ENCODE measurements around the gene NCMAP.

Gene NCMAP

GRCh38 chr1:24644100-24644384 lies 88.2 kb downstream of the NCMAP start:
- H3K4me1 ChIP-seq (ENCODE audit: low read depth, poor library complexity, severe bottlenecking), result peaks cover 52% of the 10 kb centered on the region
- peak overlapping the region; percentile 28 for H3K4me3 ChIP-seq (IDR thresholded peaks at IDR 0.05; ENCODE audit: insufficient read depth, low read depth, low read length)
- peak overlapping the region; percentile 92 for H3K4me2 ChIP-seq
- H3K27me3 ChIP-seq (ENCODE audit: insufficient read depth, low read depth), result no peaks in the 10 kb centered on the region
- peaks cover 20% of the 10 kb centered on the region for H4K20me1 ChIP-seq (ENCODE audit: insufficient read depth)
- H3K9ac ChIP-seq, result peak overlapping the region; percentile 97; the same call in 1 of the 2 replicates
- H2AFZ ChIP-seq (ENCODE audit: low read depth), result no peak overlapping the region
- H3K79me2 ChIP-seq (ENCODE audit: insufficient read depth, low read depth), result peaks cover 59% of the 10 kb centered on the region
- H3K27ac ChIP-seq, result peak overlapping the region; percentile 97; the same call in 1 of the 2 replicates
- TF ChIP-seq, protein P1, sequence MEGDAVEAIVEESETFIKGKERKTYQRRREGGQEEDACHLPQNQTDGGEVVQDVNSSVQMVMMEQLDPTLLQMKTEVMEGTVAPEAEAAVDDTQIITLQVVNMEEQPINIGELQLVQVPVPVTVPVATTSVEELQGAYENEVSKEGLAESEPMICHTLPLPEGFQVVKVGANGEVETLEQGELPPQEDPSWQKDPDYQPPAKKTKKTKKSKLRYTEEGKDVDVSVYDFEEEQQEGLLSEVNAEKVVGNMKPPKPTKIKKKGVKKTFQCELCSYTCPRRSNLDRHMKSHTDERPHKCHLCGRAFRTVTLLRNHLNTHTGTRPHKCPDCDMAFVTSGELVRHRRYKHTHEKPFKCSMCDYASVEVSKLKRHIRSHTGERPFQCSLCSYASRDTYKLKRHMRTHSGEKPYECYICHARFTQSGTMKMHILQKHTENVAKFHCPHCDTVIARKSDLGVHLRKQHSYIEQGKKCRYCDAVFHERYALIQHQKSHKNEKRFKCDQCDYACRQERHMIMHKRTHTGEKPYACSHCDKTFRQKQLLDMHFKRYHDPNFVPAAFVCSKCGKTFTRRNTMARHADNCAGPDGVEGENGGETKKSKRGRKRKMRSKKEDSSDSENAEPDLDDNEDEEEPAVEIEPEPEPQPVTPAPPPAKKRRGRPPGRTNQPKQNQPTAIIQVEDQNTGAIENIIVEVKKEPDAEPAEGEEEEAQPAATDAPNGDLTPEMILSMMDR (conservative IDR thresholded peaks at IDR 0.05; ENCODE audit: low read depth, low read length), result no peak
- peaks cover 38% of the 10 kb centered on the region; the same call in 1 of the 2 replicates for H3K36me3 ChIP-seq (ENCODE audit: insufficient read depth)

GRCh38 chr1:24648919-24649318 lies 93.0 kb downstream of the NCMAP start:
- H3K27ac ChIP-seq, result no peak overlapping the region
- TF ChIP-seq, protein P1 (conservative IDR thresholded peaks at IDR 0.05; ENCODE audit: low read depth, low read length), result no peak
- H4K20me1 ChIP-seq (ENCODE audit: insufficient read depth), result peaks cover 20% of the 10 kb centered on the region
- H3K4me1 ChIP-seq (ENCODE audit: low read depth, poor library complexity, severe bottlenecking), result peaks cover 38% of the 10 kb centered on the region
- no peaks in the 10 kb centered on the region; the same call in 1 of the 2 replicates for H3K27me3 ChIP-seq (ENCODE audit: insufficient read depth, low read depth)
- H3K4me2 ChIP-seq, result no peak overlapping the region
- no peak overlapping the region for H3K9ac ChIP-seq
- H3K4me3 ChIP-seq (IDR thresholded peaks at IDR 0.05; ENCODE audit: insufficient read depth, low read depth, low read length), result no peak overlapping the region
- peaks cover 74% of the 10 kb centered on the region for H3K79me2 ChIP-seq (ENCODE audit: insufficient read depth, low read depth)
- peaks cover 62% of the 10 kb centered on the region for H3K36me3 ChIP-seq (ENCODE audit: insufficient read depth)
- no peak overlapping the region for H2AFZ ChIP-seq (ENCODE audit: low read depth)

DNA sequence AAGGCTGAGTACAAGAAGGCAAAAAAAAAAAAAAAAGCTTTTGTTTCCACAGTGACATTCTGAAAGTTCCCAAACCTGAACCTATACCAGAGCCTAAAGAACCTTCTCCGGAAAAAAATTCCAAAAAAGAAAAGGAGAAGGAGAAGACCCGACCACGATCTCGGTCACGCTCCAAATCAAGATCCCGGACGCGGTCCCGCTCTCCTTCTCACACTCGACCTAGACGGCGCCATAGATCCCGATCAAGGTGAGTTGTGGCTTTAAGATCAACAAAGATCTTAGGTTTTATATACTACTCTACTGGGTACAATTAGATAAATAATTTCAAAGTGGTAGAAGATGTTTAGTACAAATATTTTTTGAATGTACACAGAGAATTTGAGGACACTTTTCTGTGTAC lies 96.5 kb downstream of the NCMAP start:
- H3K9ac ChIP-seq, result no peak overlapping the region
- peaks cover 60% of the 10 kb centered on the region for H3K36me3 ChIP-seq (ENCODE audit: insufficient read depth)
- peaks cover 52% of the 10 kb centered on the region for H3K79me2 ChIP-seq (ENCODE audit: insufficient read depth, low read depth)
- H3K27ac ChIP-seq, result no peak overlapping the region
- no peak overlapping the region for H3K4me2 ChIP-seq
- no peak overlapping the region for H2AFZ ChIP-seq (ENCODE audit: low read depth)
- TF ChIP-seq, protein P1 (conservative IDR thresholded peaks at IDR 0.05; ENCODE audit: low read depth, low read length), result no peak
- H3K4me1 ChIP-seq (ENCODE audit: low read depth, poor library complexity, severe bottlenecking), result peaks cover 15% of the 10 kb centered on the region
- H3K4me3 ChIP-seq (IDR thresholded peaks at IDR 0.05; ENCODE audit: insufficient read depth, low read depth, low read length), result no peak overlapping the region
- H4K20me1 ChIP-seq (ENCODE audit: insufficient read depth), result peaks cover 4% of the 10 kb centered on the region; the same call in 1 of the 2 replicates
- no peaks in the 10 kb centered on the region; the same call in 1 of the 2 replicates for H3K27me3 ChIP-seq (ENCODE audit: insufficient read depth, low read depth)

DNA sequence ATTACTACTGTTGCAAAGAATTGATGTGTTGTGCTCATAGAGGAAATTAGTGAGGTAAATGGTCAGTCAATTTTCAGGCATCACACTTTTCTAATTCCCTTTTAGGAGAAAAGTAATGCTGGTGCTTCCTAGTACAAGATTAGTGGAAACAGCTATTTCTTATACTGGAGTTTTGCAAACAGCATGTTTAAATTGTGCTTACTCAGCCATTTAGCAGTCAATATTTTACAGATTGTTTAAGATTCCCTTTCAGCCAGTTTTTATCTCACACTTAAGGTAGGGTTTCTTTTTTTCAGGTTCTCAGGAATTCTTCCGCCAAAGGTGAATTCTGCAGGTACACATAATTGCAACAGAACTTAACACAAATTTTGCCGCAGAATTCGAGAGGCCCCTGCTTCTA lies 98.1 kb downstream of the NCMAP start:
- Histone ChIP-seq H3K4me3 (IDR thresholded peaks at IDR 0.05; ENCODE audit: insufficient read depth, low read depth, low read length) (no peak overlapping the region), H2AFZ (ENCODE audit: low read depth) (no peak overlapping the region), H3K36me3 (ENCODE audit: insufficient read depth) (peaks cover 57% of the 10 kb centered on the region), H3K4me1 (ENCODE audit: low read depth, poor library complexity, severe bottlenecking) (peaks cover 4% of the 10 kb centered on the region), H3K9ac (no peak overlapping the region), H3K4me2 (no peak overlapping the region), H4K20me1 (ENCODE audit: insufficient read depth) (peaks cover 11% of the 10 kb centered on the region; the same call in 1 of the 2 replicates), H3K27ac (no peak overlapping the region), H3K27me3 (ENCODE audit: insufficient read depth, low read depth) (no peaks in the 10 kb centered on the region; the same call in 1 of the 2 replicates), H3K79me2 (ENCODE audit: insufficient read depth, low read depth) (peaks cover 46% of the 10 kb centered on the region)
- TF ChIP-seq, protein P1 (conservative IDR thresholded peaks at IDR 0.05; ENCODE audit: low read depth, low read length), result no peak

Data from KMS-11 (cell line).